ENCODE measurements around the gene NTN3.

The NTN3 gene

DNA sequence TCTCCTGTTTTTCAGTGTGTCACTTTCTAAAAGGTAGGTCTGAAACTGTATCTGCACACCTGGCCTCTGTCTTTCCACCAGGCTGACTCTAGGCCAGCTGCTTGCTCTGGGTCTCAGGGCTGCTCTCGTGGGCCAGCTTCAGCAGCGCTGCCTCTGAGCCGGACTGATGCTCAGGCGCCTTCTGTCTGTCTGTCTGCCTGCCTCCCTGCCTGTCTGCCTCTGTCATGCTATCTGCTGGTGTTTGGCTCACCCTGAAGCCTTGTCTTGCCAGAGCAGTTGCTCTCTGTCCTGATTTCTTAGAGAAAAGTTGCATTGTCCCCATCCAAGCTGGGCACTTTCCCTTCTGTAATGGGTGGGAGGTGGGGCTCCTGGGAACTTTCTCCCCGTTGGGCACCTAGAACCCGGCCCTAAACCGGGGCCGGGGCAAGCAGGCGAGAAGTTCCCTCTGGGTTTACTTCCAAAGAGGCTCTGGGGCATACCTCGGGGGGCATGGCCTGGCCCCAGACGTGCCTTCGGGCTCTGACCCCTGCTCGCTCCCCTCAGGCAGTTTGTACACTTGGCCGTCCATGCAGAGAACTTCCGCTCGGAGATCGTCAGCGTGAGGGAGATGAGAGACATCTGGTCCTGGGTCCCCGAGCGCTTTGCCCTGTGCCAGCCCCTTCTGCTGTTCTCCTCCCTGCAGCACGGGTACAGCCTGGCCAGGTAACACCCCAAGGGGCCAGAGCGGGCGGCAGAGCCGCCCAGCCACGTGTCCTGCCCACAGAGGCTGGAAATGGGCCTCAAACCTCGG is 26.8 kb downstream of the NTN3 start:
- DNase-seq, result no peak

- DNase-seq, result no peak
These were observed 27.6 kb downstream of the NTN3 start for GRCh38 chr16:2498531-2499253.

GRCh38 chr16:2499454-2499853 is 28.4 kb downstream of the NTN3 start:
- DNase-seq, result no peak

DNA sequence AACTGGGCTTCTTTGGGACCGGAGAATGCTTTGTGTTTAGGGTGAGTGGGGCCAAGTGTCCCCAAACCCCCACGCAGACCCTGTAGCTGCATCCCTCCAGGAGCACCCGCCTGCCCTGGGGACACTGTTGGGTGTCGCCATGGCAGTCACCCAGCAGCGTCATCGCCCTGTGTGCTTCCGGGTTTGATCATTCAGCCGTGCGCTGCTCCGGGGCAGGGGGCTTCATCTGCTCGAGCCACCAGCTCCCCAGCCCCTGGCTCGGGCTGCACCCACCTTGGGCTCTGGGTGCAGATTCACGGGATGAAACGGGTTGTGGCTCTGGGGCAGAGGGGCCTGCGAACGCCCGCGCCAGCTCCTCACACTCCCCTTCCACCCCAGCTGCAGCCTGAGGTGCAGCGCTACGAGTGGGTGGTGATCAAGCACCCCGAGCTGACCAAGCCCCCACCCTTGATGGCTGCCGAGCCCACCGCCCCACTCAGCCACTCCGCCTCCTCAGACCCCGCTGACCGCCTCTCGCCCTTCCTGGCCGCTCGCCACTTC is 28.9 kb downstream of the NTN3 start:
- DNase-seq, result no peak

DNA sequence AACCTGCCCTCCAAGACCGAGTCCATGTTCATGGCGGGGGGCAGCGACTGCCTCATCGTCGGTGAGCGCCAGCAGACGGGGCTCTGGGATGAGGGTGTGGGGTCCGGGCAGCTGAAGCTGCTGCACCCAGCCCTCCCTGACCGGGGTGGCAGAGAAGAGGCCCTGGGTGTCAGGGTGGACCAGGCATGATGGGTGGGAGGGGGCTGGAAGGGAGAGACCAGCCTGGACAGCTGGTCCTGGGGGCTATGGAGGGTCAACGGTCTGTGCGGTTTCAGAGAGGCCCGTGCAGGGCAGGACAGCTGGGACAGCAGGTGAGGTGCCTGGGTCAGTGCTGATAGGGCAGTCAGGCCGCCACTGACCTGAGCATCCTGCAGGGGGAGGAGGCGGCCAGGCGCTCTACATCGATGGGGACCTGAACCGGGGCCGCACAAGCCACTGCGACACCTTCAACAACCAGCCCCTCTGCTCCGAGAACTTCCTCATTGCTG is 29.4 kb downstream of the NTN3 start:
- DNase-seq, result no peak

GRCh38 chr16:2500918-2501750 is 30.0 kb downstream of the NTN3 start:
- DNase-seq, result peak; percentile 80

DNA sequence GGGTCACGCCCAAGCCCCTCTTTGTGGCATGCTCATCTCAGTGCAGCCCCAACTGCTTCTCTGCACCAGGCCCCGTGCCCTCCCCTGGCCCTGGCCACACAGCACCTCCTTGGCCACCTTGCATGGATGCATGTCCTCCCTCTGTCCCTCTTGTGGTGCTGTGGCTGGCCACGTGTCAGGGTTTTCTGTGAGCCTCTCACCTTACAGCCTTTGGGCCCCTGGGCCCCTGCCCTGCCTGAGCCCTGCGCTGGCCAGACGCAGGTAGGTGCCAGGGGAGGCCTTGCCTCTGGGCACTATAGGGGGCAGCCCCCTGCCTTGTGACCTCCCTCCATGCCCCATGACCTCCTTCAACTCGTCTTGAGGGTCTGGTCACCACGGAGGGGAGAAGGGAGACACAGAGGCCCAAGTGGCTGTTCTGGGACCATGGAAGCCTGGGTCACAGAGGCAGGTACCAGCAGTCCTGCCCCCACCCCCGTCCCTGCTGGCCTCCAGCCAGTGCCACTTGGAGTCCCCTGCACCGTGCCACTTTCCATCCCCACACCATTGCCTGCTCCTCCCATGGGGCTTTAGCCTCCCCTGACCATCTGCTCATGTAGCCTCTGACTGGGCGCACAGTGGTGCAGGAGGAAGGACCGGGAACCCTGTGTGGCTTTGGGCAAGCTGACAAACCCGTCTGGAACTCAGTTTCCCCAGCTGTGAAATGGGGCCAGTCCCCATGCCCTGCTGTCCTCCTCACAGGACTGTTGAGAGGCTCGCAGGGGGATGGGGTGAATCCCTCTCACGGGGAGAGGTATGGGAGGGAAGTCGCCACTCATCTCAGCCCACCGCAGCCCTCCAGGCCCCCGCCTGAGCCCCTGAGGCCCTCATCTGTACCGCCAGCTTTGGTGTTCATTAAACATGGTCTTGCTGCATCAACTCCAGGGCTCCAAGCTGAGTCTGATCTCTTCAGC is 31.1 kb downstream of the NTN3 start:
- DNase-seq, result no peak

GRCh38 chr16:2505695-2506094 is 34.6 kb downstream of the NTN3 start:
- DNase-seq, result no peak

GRCh38 chr16:2507052-2507659 is 36.1 kb downstream of the NTN3 start:
- no peak for DNase-seq

GRCh38 chr16:2507665-2508064 is 36.6 kb downstream of the NTN3 start:
- DNase-seq, result no peak

DNA sequence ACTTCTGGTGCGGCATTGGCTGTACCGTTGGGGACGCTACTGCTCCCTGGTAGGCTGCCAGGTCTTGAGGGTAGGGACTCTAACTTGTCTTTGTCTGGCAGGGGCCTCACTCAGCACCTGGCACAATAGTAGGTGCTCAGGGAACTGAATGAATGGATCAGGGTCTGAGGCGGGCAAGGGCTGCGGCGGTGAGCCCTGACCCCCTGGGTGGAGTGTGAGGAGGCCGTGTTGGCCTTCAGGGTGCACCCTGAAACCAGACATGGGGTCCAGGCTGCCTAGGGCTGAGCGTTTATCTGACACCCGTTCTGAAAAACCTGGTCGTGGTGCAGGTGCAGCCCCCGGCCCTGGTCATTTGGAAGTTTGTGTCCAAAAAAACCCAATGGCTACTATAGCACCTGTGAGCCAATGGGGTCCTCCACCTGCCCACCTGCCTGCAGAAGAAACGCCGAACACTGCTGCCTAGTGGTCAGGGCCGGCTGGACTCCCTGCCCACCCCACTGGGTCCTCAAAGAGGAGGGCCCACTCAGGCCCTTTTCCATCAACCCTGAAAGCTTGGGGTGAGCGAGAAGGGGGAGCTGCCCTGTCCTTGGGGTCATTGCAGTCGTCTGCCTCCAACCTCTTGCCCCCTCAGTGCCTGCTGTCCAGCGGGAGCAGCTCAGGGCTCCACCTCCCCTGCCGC is 37.8 kb downstream of the NTN3 start:
- no peak for DNase-seq

DNA sequence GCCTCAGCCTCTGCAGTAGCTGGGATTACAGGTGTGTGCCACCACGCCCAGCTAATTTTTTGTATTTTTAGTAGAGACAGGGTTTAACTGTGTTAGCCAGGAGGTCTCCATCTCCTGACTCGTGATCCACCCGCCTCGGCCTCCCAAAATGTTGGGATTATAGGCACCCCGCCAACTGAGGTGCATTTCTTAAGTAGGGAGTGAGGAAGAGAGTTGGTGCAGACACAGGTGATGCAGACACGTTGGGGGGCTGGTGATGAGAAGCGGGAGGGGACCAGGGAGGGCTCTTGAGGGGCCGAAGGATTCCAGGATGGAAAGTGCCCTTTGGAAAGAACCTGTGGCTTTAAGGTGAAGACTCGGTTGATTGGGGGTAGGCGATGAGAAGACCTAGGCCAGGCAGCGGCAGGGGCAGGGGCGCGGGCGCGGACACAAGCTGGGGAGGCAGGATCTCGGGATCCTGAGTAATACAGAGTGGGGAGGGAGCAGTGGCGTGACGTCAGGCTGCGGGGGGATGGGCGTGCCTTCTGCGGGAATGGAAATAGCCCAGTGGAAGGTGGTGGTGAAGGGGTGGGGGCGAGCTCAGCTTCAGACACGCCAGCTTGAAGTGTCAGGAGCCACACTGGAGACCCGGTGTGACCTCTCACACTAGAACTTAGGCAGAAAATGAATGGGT is 40.2 kb downstream of the NTN3 start:
- no peak for DNase-seq

- no peak for DNase-seq
These were observed 41.1 kb downstream of the NTN3 start for GRCh38 chr16:2511996-2512734.

GRCh38 chr16:2512735-2513404 is 41.8 kb downstream of the NTN3 start:
- peak; percentile 45 for DNase-seq

- DNase-seq, result peak; percentile 83
These were observed 42.6 kb downstream of the NTN3 start, which contains the start of gene ATP6V0C for GRCh38 chr16:2513405-2514332. Gene ATP6V0C, plus strand, starts transcription at chr16:2513952. Its CDS starts 152 bp downstream, at chr16:2514104.

GRCh38 chr16:2514333-2515179 is 43.5 kb downstream of the NTN3 start:
- DNase-seq, result no peak

All from NCI-H1436 (cell line).